ACHN (cell line): ENCODE data around the gene CLPTM1.

Experiments used
- DNase-seq: peaks from one replicate; pipeline ENCODE4 v3.0.0-alpha.2; 2015
- in situ Hi-C: cut with HindIII; loops from 2 replicates; pipeline ENCODE4 v1.10.0; 2017; ENCODE audit warnings: low sequenced_read_pairs, low pct_ligation_motif_present, low pct_unique_long_range_greater_than_20kb

The CLPTM1 gene

GRCh38 chr19:45035755-45036154 lies 80.6 kb downstream of the CLPTM1 start:
- in situ Hi-C loops: no loop called here

GRCh38 chr19:45037393-45038169 lies 82.4 kb downstream of the CLPTM1 start:
- in situ Hi-C loops: no loop called here
- no peak for DNase-seq

More at GRCh38 chr19:45035755-45036154, 80.6 kb downstream of the CLPTM1 start:
- DNase-seq: no peak

- in situ Hi-C loops: no loop called here
- DNase-seq: peak; percentile 88
Observed at GRCh38 chr19:45038931-45039893, 84.0 kb downstream of the CLPTM1 start, which contains the start of gene CLASRP. Gene CLASRP (plus strand): TSS chr19:45039045. CDS start chr19:45040213, 1,168 bp downstream.

- in situ Hi-C loops: no loop called here
- no peak for DNase-seq
Observed at GRCh38 chr19:45040059-45040771, 85.0 kb downstream of the CLPTM1 start.

- DNase-seq: no peak
- in situ Hi-C loops: no loop called here
Observed at GRCh38 chr19:45041125-45041524, 85.9 kb downstream of the CLPTM1 start.
